Epithelial cell of esophagus (primary cell): Measurements from ENCODE around the gene PTTG1IP.

Experiments used
- DNase-seq: peaks from one replicate; pipeline ENCODE4 v3.0.0; 2010; ENCODE audit warnings: low read depth
- H3K4me3 ChIP-seq: 2 replicates; pipeline ENCODE4 v1.5.1; 2011; ENCODE audit warnings: mild to moderate bottlenecking, low read length, control low read depth
- CTCF ChIP-seq: IDR thresholded peaks from 2 replicates; pipeline ENCODE4 v1.5.1; 2011; ENCODE audit warnings: low read depth, mild to moderate bottlenecking, low read length, control low read depth, inconsistent platforms; ENCODE audit not compliant: insufficient read depth; ENCODE audit errors: missing control alignments

The PTTG1IP gene

GRCh38 chr21:44871576-44872269, 1.8 kb downstream of the PTTG1IP start:
- TF ChIP-seq CTCF, result no peak
- DNase-seq, result peak; percentile 94
- H3K4me3 ChIP-seq, result peak overlapping the region; percentile 70

DNA sequence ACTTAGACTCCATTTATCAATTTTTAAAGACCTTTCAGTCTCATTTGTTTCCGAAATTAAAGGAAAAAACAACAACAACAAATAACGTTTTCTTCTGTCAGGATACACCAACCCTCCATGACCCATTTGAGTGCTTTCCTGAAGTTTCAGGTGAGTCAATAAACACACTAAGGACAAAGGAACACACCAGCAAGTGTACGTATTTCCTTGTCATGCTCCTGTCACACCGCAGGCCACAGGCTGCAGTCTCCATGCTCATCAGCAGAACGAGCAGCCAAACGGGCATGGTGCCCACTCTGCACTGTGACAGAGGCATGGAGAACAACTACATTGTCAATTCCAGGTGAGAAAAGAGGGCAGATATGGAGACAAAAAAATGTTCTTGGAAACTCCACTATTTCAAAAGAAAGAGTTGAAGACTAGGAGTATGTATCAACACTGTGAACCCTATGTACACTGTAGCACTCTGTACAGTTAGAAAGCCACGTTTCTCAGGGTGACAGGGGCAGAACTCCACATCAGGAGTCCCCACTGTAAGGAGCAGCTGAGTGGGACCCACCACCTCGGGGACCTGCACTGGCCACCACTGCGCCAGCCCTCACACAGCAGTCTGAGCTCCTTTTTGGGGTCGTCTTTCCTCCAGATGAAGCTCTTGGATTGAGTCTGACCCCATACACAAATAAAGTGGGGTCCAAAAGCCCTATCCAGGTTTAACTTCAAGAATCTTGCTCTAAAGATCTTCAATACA, 2.6 kb downstream of the PTTG1IP start:
- H3K4me3 ChIP-seq, result no peak overlapping the region
- peak; percentile 53 for DNase-seq
- TF ChIP-seq CTCF, result no peak

DNA sequence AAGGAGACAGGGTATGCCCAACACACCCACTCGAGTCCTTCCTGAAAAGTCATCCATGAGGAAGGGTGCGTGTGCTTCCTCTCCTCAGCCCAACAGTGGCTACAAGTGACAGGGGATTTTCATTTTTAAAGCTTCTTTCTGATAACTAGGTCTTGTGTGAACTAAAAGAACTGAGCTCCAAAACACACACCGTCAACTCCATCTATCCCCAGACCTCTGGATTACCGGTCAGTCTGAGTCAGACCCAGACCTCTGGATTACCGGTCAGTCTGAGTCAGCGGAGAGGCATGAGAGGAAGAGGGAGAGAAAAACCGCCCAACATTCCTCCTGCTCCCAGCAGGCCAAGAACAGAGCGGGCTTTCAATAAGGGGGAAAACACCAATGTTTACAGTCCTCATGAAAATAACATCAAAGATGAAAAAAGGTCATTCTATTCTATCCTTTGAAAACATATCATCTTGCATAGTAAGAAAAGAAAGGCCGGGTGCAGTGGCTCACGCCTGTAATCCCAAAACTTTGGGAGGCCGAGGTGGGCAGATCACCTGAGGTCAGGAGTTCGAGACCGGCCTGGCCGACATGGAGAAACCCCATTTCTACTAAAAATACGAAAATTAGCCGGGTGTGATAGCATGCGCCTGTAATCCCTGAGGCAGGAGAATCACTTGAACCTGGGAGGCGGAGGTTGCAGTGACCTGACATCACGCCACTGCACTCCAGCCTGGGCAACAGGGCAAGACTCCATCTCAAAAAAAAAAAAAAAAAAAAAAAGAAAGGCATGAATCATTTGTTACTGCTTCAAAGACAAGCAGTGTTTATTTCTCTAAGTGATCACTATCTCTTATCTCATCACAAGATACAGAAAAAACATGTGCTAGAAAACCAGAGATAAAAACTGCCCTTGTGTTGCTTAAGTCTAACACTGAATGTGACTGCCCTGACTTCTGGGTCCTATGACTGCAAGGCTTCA, 3.4 kb downstream of the PTTG1IP start:
- DNase-seq, result peak; percentile 77
- H3K4me3 ChIP-seq, result no peak overlapping the region
- no peak for TF ChIP-seq CTCF

GRCh38 chr21:44868707-44869106, 4.8 kb downstream of the PTTG1IP start:
- no peak overlapping the region for H3K4me3 ChIP-seq
- no peak for TF ChIP-seq CTCF
- no peak for DNase-seq

- H3K4me3 ChIP-seq, result no peak overlapping the region
- DNase-seq, result no peak
Measured at GRCh38 chr21:44867999-44868700, 5.3 kb downstream of the PTTG1IP start.

More at GRCh38 chr21:44867999-44868700, 5.3 kb downstream of the PTTG1IP start:
- no peak for TF ChIP-seq CTCF
